ENCODE measurements around the gene RIT1.

DNA sequence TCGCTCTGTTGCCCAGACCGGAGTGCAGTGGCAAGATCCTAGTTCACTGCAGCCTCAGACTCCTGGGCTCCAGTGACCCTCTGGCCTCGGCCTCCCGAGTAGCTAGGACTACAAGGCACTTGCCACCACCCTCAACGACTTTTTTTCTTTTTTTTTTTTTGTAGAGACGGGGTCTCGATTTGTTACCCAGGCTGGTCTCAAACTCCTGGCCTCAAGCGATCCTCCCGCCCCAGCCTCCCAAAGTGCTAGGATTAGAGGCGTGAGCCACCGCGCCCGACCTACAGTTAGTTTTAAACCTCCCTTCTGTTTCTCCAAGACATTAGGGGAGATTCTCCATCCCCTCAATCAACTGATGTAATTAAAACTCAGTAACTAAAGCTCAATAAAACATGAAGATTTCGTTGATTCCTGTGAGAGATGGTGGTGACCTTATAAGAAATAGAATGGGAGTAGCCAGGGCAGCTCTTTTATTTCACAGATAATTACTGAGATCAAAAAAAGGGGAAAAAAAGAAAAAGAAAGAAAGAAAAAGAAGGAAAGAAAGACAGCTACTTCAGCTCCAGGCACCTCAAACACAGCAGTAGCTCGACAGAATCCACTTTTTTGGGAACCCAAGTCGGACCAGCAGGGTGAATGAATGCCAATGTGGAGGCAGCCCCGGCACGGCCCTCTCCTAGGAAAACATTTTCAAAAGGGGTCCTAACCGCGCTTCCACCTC, 54.7 kb downstream of the RIT1 start:
- no peak for TF ChIP-seq POLR2AphosphoS5 (IDR thresholded peaks at IDR 0.05; ENCODE audit: low read depth)
- TF ChIP-seq, protein P1, sequence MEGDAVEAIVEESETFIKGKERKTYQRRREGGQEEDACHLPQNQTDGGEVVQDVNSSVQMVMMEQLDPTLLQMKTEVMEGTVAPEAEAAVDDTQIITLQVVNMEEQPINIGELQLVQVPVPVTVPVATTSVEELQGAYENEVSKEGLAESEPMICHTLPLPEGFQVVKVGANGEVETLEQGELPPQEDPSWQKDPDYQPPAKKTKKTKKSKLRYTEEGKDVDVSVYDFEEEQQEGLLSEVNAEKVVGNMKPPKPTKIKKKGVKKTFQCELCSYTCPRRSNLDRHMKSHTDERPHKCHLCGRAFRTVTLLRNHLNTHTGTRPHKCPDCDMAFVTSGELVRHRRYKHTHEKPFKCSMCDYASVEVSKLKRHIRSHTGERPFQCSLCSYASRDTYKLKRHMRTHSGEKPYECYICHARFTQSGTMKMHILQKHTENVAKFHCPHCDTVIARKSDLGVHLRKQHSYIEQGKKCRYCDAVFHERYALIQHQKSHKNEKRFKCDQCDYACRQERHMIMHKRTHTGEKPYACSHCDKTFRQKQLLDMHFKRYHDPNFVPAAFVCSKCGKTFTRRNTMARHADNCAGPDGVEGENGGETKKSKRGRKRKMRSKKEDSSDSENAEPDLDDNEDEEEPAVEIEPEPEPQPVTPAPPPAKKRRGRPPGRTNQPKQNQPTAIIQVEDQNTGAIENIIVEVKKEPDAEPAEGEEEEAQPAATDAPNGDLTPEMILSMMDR (IDR thresholded peaks at IDR 0.05; ENCODE audit: insufficient read depth, low read length) = no peak
- TF ChIP-seq, protein P2, sequence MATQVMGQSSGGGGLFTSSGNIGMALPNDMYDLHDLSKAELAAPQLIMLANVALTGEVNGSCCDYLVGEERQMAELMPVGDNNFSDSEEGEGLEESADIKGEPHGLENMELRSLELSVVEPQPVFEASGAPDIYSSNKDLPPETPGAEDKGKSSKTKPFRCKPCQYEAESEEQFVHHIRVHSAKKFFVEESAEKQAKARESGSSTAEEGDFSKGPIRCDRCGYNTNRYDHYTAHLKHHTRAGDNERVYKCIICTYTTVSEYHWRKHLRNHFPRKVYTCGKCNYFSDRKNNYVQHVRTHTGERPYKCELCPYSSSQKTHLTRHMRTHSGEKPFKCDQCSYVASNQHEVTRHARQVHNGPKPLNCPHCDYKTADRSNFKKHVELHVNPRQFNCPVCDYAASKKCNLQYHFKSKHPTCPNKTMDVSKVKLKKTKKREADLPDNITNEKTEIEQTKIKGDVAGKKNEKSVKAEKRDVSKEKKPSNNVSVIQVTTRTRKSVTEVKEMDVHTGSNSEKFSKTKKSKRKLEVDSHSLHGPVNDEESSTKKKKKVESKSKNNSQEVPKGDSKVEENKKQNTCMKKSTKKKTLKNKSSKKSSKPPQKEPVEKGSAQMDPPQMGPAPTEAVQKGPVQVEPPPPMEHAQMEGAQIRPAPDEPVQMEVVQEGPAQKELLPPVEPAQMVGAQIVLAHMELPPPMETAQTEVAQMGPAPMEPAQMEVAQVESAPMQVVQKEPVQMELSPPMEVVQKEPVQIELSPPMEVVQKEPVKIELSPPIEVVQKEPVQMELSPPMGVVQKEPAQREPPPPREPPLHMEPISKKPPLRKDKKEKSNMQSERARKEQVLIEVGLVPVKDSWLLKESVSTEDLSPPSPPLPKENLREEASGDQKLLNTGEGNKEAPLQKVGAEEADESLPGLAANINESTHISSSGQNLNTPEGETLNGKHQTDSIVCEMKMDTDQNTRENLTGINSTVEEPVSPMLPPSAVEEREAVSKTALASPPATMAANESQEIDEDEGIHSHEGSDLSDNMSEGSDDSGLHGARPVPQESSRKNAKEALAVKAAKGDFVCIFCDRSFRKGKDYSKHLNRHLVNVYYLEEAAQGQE (IDR thresholded peaks at IDR 0.05; ENCODE audit: insufficient replicate concordance, low read depth) = no peak
- TF ChIP-seq GABPA (IDR thresholded peaks at IDR 0.05; ENCODE audit: low read depth) = no peak
- TF ChIP-seq SPI1 (IDR thresholded peaks at IDR 0.05; ENCODE audit: borderline replicate concordance, low read depth) = no peak
